Heart left ventricle (tissue), 16 donors: Measurements from ENCODE around the gene LIN37. TPM values are rescaled to one million over a fixed set of nuclear protein-coding genes. Genes with fewer than 3 reads are reported as not detected.

ENCODE experiments used
- ATAC-seq, 4 donors: fragments of 200-7000 bp; cut with Tn5 transposase; one replicate each; pipeline ENCODE4 v1.9.1; 2020 to 2022; ENCODE audit warnings: moderate library complexity in 4 of 4, mild to moderate bottlenecking in 3 of 4, moderate number of reproducible peaks in 1 of 4
- DNase-seq, 5 donors: peaks; one replicate each; pipeline ENCODE4 v3.0.0-alpha.2; 2020
- H3K27ac ChIP-seq, 12 donors: fragments of 200-600 bp; sonication (generic) in 4 of 12; one replicate each; pipeline versions ENCODE4 v1.5.0 to v1.8.0; 2016 to 2022; ENCODE audit warnings: mild to moderate bottlenecking in 2 of 12
- H3K27me3 ChIP-seq, 9 donors: fragments of 200-600 bp; sonication (generic) in 2 of 9; one replicate each; pipeline versions ENCODE4 v1.5.1 to v1.8.0; 2016 to 2022; ENCODE audit warnings: mild to moderate bottlenecking in 3 of 9
- H3K36me3 ChIP-seq, 9 donors: fragments of 200-600 bp; sonication (generic) in 2 of 9; one replicate each; pipeline versions ENCODE4 v1.5.0 to v1.8.0; 2018 to 2022; ENCODE audit warnings: mild to moderate bottlenecking in 2 of 9
- H3K4me1 ChIP-seq, 12 donors: fragments of 200-600 bp; sonication (generic) in 4 of 12; one replicate each; pipeline versions ENCODE4 v1.5.0 to v1.8.0; 2016 to 2022; ENCODE audit warnings: mild to moderate bottlenecking in 3 of 12
- H3K4me3 ChIP-seq, 12 donors: fragments of 200-600 bp; sonication (generic) in 4 of 12; one replicate each; pipeline versions ENCODE4 v1.5.0 to v1.8.0; 2017 to 2022; ENCODE audit warnings: mild to moderate bottlenecking in 9 of 12, moderate library complexity in 4 of 12
- H3K9me3 ChIP-seq, 12 donors: fragments of 200-600 bp; sonication (generic) in 4 of 12; one replicate each; pipeline versions ENCODE4 v1.5.0 to v1.8.0; 2016 to 2022; ENCODE audit warnings: mild to moderate bottlenecking in 1 of 12
- CTCF ChIP-seq, 12 donors: fragments of 200-600 bp; sonication (generic) in 4 of 12; IDR thresholded peaks; one replicate each; pipeline versions ENCODE4 v1.5.0 to v1.8.0; 2018 to 2022; ENCODE audit warnings: antibody characterized with exemption in 12 of 12, mild to moderate bottlenecking in 5 of 12
- POLR2A ChIP-seq, 2 donors: fragments of 450-650 bp; IDR thresholded peaks; one replicate each; pipeline ENCODE4 v1.6.1; 2017; ENCODE audit warnings: antibody characterized with exemption in 2 of 2, mild to moderate bottlenecking in 2 of 2, moderate library complexity in 2 of 2
- WGBS, 4 donors: extraction: QIAGEN DNeasy Blood & Tissue Kit in 2 of 4; methylation state at CpG; one replicate each; pipeline versions ENCODE4 v1.1.5 to v1.1.7; 2013 to 2018; 5-methylcytosine and 5-hydroxymethylcytosine counted together
- intact Hi-C, 10 donors: fragments of 100-400 bp; cut with DNase I; formaldehyde crosslinking; loops; one replicate each; pipeline versions ENCODE4 v1.11.1 to v1.14.2; 2022
- polyA plus RNA-seq, 2 donors: library from polyadenylated mRNA; stranded (reverse); fragments of 200-250 nt; gene quantifications; one replicate each; pipeline ENCODE4 v1.2.3, GENCODE V29; 2013
- total RNA-seq, 9 donors: library from RNA; depleted of rRNA in 2 of 9; stranded (reverse); fragments of >200 nt in 2 of 9; fragmentation: NEBNext Ultra II Directional in 3 of 9; extraction: Animal tissue kit (Norgen Biotek cat#: 25700) in 3 of 9; gene quantifications; one replicate each; pipeline versions ENCODE4 v1.1.0 to v1.2.4, GENCODE V29; 2016 to 2023
- donor health status: ischemic (EF 13 %, LVEDD 7.1; RV severe dilation, severe dysfunction).
- donor health status: healthy with polysubstance abuse.
- donor health status: DM: no; HTN: yes; CAD: no.
- donor health status: DM: no; HTN: no; CAD: no.
- donor health status: ischemic (EF 25% LVEDD 6.9; RV normal size, moderate dysfunction).
- donor health status: ischemic (EF 25% LVEDD 5.7; RV mildly dilated, moderate dysfunction).
- donor health status: healthy.
- donor health status: DM: yes; HTN: yes; CAD: no.
- donor health status: ischemic (EF 35%, LVEDD 5.7; RV mildly dilated, moderate dysfunction).
- donor health status: nonischemic (EF 11% LVEDD 7.7; RV severe dilation, severe dysfunction).
- donor health status: DM: yes; HTN: yes; CAD: no.
- donor health status: PGD.
- donor health status: ischemic (EF 29% LVEDD 5.4; RV normal size, mild dysfunction).
- donor health status: nonischemic (EF 23%, LVEDD 6.1; RV moderate dilation, normal function).

Gene LIN37
- total and polyA plus RNA-seq, 11 donors, result 3.7 to 23.0 (median 7.8) TPM

GRCh38 chr19:35716801-35717664 lies 31.3 kb upstream of the LIN37 start:
- 0% methylated on average over 47 to 77 of the region's 77 CpGs for WGBS, 4 donors
- Histone ChIP-seq H3K27ac (peak overlapping the region; percentile 87 to 98 (median 92)), H3K4me1 (peaks cover 3 to 39% (median 22%) of the 10 kb centered on the region in 12 donors), H3K27me3 (no peaks in the 10 kb centered on the region), H3K4me3 (peak overlapping the region; percentile 66 to 100 (median 88)), H3K9me3 (no peaks in the 10 kb centered on the region), H3K36me3 (peaks cover 0 to 25% (median 13%) of the 10 kb centered on the region in 9 donors)
- intact Hi-C loops, result loop anchor here (1.0 to 10.0 kb wide), 18 partner anchors 14 to 452 kb away; partner anchors contain the start of genes TMEM147 (in 6 of the 10), LRFN3 (in 2 of the 10), PSENEN (in 2 of the 10) and U2AF1L4 (in 2 of the 10)
- TF ChIP-seq POLR2A (IDR thresholded peaks at IDR 0.05) (peak in 1 of 2 donors; percentile 45), CTCF (IDR thresholded peaks at IDR 0.05) (peak; percentile 86 to 98 (median 91))
- ATAC-seq (peak; percentile 93 to 96 (median 95)), DNase-seq (peak; percentile 90 to 98 (median 96))

- ATAC-seq (peak in 3 of 4 donors; percentile 36 to 80 (median 80)), DNase-seq (peak in 1 of 5 donors; percentile 98)
- H3K9me3 ChIP-seq, result no peaks in the 10 kb centered on the region
- peaks cover 3 to 39% (median 22%) of the 10 kb centered on the region in 12 donors for H3K4me1 ChIP-seq
- H3K4me3 ChIP-seq, result peak within 1 kb of the TSS; percentile 67 to 100 (median 88)
- WGBS, 4 donors, result 1% methylated on average over 40 to 107 of the region's 109 CpGs
- no peaks in the 10 kb centered on the region for H3K27me3 ChIP-seq
- intact Hi-C loops, result loop anchor here (1.0 to 10.0 kb wide), 17 partner anchors 15 to 453 kb away; partner anchors contain the start of genes TMEM147 (in 6 of the 10), LRFN3 (in 2 of the 10), PSENEN (in 2 of the 10) and U2AF1L4 (in 2 of the 10)
- peak within 1 kb of the TSS; percentile 87 to 98 (median 93) for H3K27ac ChIP-seq
- H3K36me3 ChIP-seq, result peaks cover 0 to 33% (median 21%) of the 10 kb centered on the region in 9 donors
- TF ChIP-seq POLR2A (IDR thresholded peaks at IDR 0.05) (peak in 1 of 2 donors; percentile 16), CTCF (IDR thresholded peaks at IDR 0.05) (no peak)
Measured at GRCh38 chr19:35717665-35718344, 30.6 kb upstream of the LIN37 start, which contains the start of gene KMT2B. Gene KMT2B (plus strand): TSS chr19:35718003. CDS start chr19:35718019, 16 bp downstream.

GRCh38 chr19:35718345-35719041 lies 29.9 kb upstream of the LIN37 start:
- DNase-seq (peak in 4 of 5 donors; percentile 56 to 82 (median 62)), ATAC-seq (no peak)
- Histone ChIP-seq H3K36me3 (peaks cover under 1 to 40% (median 28%) of the 10 kb centered on the region in 9 donors), H3K27me3 (no peaks in the 10 kb centered on the region), H3K9me3 (no peaks in the 10 kb centered on the region), H3K4me3 (peak overlapping the region; percentile 67 to 100 (median 84)), H3K4me1 (peaks cover 3 to 39% (median 22%) of the 10 kb centered on the region in 12 donors), H3K27ac (peak overlapping the region; percentile 55 to 98 (median 88))
- intact Hi-C loops, result loop anchor here in 4 of 10 donors (5.0 to 10.0 kb wide), 5 partner anchors 171 to 454 kb away; partner anchors contain the start of genes TMEM147 (in 4 of the 4), LRFN3 (in 2 of the 4), FFAR3 (in 1 of the 4) and USF2 (in 1 of the 4)
- TF ChIP-seq POLR2A (IDR thresholded peaks at IDR 0.05), result no peak
- no peak for TF ChIP-seq CTCF (IDR thresholded peaks at IDR 0.05)
- WGBS, 4 donors, result 1 to 2% (median 1%) methylated on average over 13 to 42 of the region's 42 CpGs
